Testis (tissue), 3 donors: ENCODE results near the gene ASIC1. TPM values are rescaled to one million over a fixed set of nuclear protein-coding genes. Genes with fewer than 3 reads are reported as not detected.

Source experiments
- DNase-seq: peaks from one replicate; pipeline ENCODE4 v3.0.0-alpha.2; 2019
- H3K27ac ChIP-seq, 2 donors: fragments of 200-600 bp; sonication (generic); one replicate each; pipeline ENCODE4 v1.5.1; 2019
- H3K27me3 ChIP-seq: fragments of 200-600 bp; sonication (generic); one replicate; pipeline ENCODE4 v1.5.1; 2019
- H3K36me3 ChIP-seq: fragments of 200-600 bp; sonication (generic); one replicate; pipeline ENCODE4 v1.5.1; 2017; ENCODE audit warnings: low read depth; ENCODE audit errors: missing control alignments
- H3K4me1 ChIP-seq: fragments of 200-600 bp; sonication (generic); one replicate; pipeline ENCODE4 v1.5.1; 2019
- H3K4me3 ChIP-seq, 2 donors: fragments of 200-600 bp; sonication (generic); one replicate each; pipeline ENCODE4 v1.5.1; 2017 to 2019
- H3K9me3 ChIP-seq: fragments of 200-600 bp; sonication (generic); one replicate; pipeline ENCODE4 v1.5.1; 2017
- CTCF ChIP-seq, 3 experiments: fragments of 450-650 bp in 2 of 3; fragments of 200-600 bp in 1 of 3; sonication (generic) in 1 of 3; IDR thresholded peaks; one replicate each; pipeline ENCODE4 v1.5.1; 2016 to 2019; ENCODE audit warnings: antibody characterized with exemption in 3 of 3, mild to moderate bottlenecking in 2 of 3, moderate library complexity in 1 of 3
- POLR2A ChIP-seq: fragments of 450-650 bp; IDR thresholded peaks from one replicate; pipeline ENCODE4 v1.6.1; 2017; ENCODE audit warnings: antibody characterized with exemption, mild to moderate bottlenecking, moderate library complexity
- WGBS, 2 donors: methylation state at CpG; one replicate each; pipeline ENCODE4 v1.1.5; 2018; 5-methylcytosine and 5-hydroxymethylcytosine counted together
- intact Hi-C: fragments of 100-400 bp; cut with DNase I; formaldehyde crosslinking; loops from one replicate; pipeline ENCODE4 v1.15.1; 2023; ENCODE audit warnings: low total_unique reads
- polyA plus RNA-seq: library from polyadenylated mRNA; stranded (reverse); fragments of 350-450 nt; fragmentation: Illumina TruSeq; extraction: RNeasy Lipid Tissue Mini Kit (QIAGEN cat#74804); gene quantifications from one replicate; pipeline ENCODE4 v1.2.3, GENCODE V29; 2014; ENCODE audit warnings: low read depth, low replicate concordance; ENCODE audit not compliant: insufficient read depth
- total RNA-seq, 2 donors: library from RNA; depleted of rRNA; stranded (reverse); fragments of >200 nt; gene quantifications; one replicate each; pipeline ENCODE4 v1.2.3, GENCODE V29; 2016

Gene ASIC1
- total and polyA plus RNA-seq, 3 donors from 2014 or later = 1.9 to 3.5 (median 2.7) TPM

GRCh38 chr12:50017641-50018040, 39.8 kb upstream of the ASIC1 start:
- WGBS, 2 donors = 89 to 90% methylated on average over 6 of the region's 6 CpGs

GRCh38 chr12:50018154-50018553, 39.2 kb upstream of the ASIC1 start:
- Histone ChIP-seq H3K4me1 (no peaks in the 10 kb centered on the region), H3K36me3 (no peaks in the 10 kb centered on the region), H3K27ac (no peak overlapping the region), H3K27me3 (no peaks in the 10 kb centered on the region), H3K4me3 (no peak overlapping the region), H3K9me3 (no peaks in the 10 kb centered on the region)
- intact Hi-C loops = no loop called here
- 76 to 79% methylated on average over 3 of the region's 3 CpGs for WGBS, 2 donors
- no peak for TF ChIP-seq CTCF (IDR thresholded peaks at IDR 0.05)
- TF ChIP-seq POLR2A = no peak
- DNase-seq = no peak

More at GRCh38 chr12:50017641-50018040, 39.8 kb upstream of the ASIC1 start:
- Histone ChIP-seq H3K27ac (peak overlapping the region in 1 of 2 donors; percentile 57), H3K36me3 (no peaks in the 10 kb centered on the region), H3K9me3 (no peaks in the 10 kb centered on the region), H3K4me3 (no peak overlapping the region), H3K27me3 (no peaks in the 10 kb centered on the region), H3K4me1 (no peaks in the 10 kb centered on the region)
- no peak for DNase-seq
- intact Hi-C loops = no loop called here
- no peak for TF ChIP-seq POLR2A
- no peak for TF ChIP-seq CTCF (IDR thresholded peaks at IDR 0.05)

GRCh38 chr12:50018968-50019367, 38.4 kb upstream of the ASIC1 start:
- TF ChIP-seq POLR2A (no peak), CTCF (IDR thresholded peaks at IDR 0.05) (no peak)
- H3K9me3 ChIP-seq = no peaks in the 10 kb centered on the region
- H3K4me1 ChIP-seq = no peaks in the 10 kb centered on the region
- H3K27ac ChIP-seq = no peak overlapping the region
- 89 to 95% methylated on average over 2 of the region's 2 CpGs for WGBS, 2 donors
- no peak overlapping the region for H3K4me3 ChIP-seq
- no peaks in the 10 kb centered on the region for H3K36me3 ChIP-seq
- no peaks in the 10 kb centered on the region for H3K27me3 ChIP-seq
- DNase-seq = no peak
- intact Hi-C loops = no loop called here

- Histone ChIP-seq H3K9me3 (no peaks in the 10 kb centered on the region), H3K27ac (no peak overlapping the region), H3K27me3 (no peaks in the 10 kb centered on the region), H3K4me3 (no peak overlapping the region), H3K4me1 (peaks cover under 1% of the 10 kb centered on the region), H3K36me3 (no peaks in the 10 kb centered on the region)
- intact Hi-C loops = no loop called here
- TF ChIP-seq CTCF (IDR thresholded peaks at IDR 0.05) = no peak
- no peak for TF ChIP-seq POLR2A
- 95 to 99% methylated on average over 2 of the region's 2 CpGs for WGBS, 2 donors
- DNase-seq = no peak
Observed at GRCh38 chr12:50019524-50019923, 37.9 kb upstream of the ASIC1 start.

GRCh38 chr12:50021031-50021430, 36.4 kb upstream of the ASIC1 start:
- no peak for TF ChIP-seq CTCF (IDR thresholded peaks at IDR 0.05)
- TF ChIP-seq POLR2A = no peak
- Histone ChIP-seq H3K9me3 (no peaks in the 10 kb centered on the region), H3K27ac (no peak overlapping the region), H3K4me1 (peaks cover 3% of the 10 kb centered on the region), H3K27me3 (no peaks in the 10 kb centered on the region), H3K4me3 (no peak overlapping the region), H3K36me3 (no peaks in the 10 kb centered on the region)
- intact Hi-C loops = no loop called here
- DNase-seq = no peak
- WGBS, 2 donors = 41 to 48% methylated on average over 4 of the region's 4 CpGs
